IPS-20b (cell line): ENCODE data around the gene COMMD7.

Experiments used
- H3K27ac ChIP-seq: one replicate; pipeline ENCODE4 v1.5.1; 2013; ENCODE audit warnings: low read length
- H3K27me3 ChIP-seq: 2 replicates; pipeline ENCODE4 v1.6.1; 2013; ENCODE audit warnings: mild to moderate bottlenecking, low read length, inconsistent platforms; ENCODE audit not compliant: insufficient read depth
- H3K36me3 ChIP-seq: 2 replicates; pipeline ENCODE4 v1.6.1; 2013; ENCODE audit warnings: low read depth, mild to moderate bottlenecking, inconsistent platforms, low read length, moderate library complexity; ENCODE audit not compliant: insufficient read depth
- H3K4me1 ChIP-seq: 2 replicates; pipeline ENCODE4 v1.6.1; 2013; ENCODE audit warnings: mild to moderate bottlenecking, control low read depth, inconsistent platforms, low read length, moderate library complexity; ENCODE audit not compliant: insufficient read depth
- H3K4me3 ChIP-seq: 2 replicates; pipeline ENCODE4 v1.5.1; 2013; ENCODE audit warnings: mild to moderate bottlenecking, low read length, inconsistent platforms
- H3K9ac ChIP-seq: 2 replicates; pipeline ENCODE4 v1.6.1; 2013; ENCODE audit warnings: low read depth, mild to moderate bottlenecking, inconsistent platforms, low read length, moderate library complexity
- H3K9me3 ChIP-seq: 2 replicates; pipeline ENCODE4 v1.6.1; 2013; ENCODE audit warnings: mild to moderate bottlenecking, low read depth, low read length, inconsistent platforms; ENCODE audit not compliant: insufficient read depth

The COMMD7 gene

DNA sequence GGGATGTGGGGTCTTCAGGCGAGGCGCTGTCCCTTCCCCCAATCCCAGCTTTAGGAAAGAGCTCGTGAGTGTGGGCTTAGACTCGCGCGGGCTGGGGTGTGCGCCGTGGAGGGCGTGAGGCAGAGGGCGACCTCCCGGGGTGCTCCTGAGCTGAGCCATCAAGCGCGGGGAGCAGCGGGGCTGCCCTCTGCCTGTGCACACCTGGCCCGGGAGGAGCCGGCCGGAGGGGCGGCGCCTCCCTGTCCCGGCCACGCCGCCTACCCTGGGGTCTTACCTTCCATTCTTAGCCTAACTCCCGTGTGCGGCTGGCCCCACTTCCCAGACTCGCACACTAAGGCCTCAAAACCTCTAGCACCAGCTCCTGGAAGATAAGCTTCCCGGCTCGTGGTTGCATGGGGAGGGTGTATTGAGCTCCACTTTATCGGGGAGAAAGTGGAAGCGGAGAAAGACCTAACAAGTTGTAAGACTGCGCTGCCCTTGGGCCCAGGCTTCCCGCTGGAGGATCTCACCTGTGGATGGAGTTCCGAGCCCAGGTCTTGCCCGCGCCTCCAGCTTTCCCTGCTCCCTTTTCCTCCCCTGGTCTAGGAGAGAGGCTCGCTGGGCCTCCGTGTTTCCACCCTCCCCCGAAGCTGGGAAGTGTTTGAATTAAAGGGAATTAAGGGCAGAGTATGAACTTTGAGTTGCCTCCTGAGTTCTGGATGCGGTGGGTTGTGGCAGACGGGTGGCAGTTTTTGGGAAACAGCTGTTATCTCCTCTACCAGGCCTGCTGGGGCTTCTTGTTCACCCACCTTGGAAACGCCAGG, 20.1 kb upstream of the COMMD7 start:
- H3K9me3 ChIP-seq = no peaks in the 10 kb centered on the region
- peak overlapping the region; percentile 19 for H3K27ac ChIP-seq
- peaks cover 33% of the 10 kb centered on the region for H3K4me1 ChIP-seq
- H3K27me3 ChIP-seq = no peaks in the 10 kb centered on the region
- peak overlapping the region; percentile 89 for H3K4me3 ChIP-seq
- peak overlapping the region; percentile 88 for H3K9ac ChIP-seq
- H3K36me3 ChIP-seq = peaks cover 47% of the 10 kb centered on the region

DNA sequence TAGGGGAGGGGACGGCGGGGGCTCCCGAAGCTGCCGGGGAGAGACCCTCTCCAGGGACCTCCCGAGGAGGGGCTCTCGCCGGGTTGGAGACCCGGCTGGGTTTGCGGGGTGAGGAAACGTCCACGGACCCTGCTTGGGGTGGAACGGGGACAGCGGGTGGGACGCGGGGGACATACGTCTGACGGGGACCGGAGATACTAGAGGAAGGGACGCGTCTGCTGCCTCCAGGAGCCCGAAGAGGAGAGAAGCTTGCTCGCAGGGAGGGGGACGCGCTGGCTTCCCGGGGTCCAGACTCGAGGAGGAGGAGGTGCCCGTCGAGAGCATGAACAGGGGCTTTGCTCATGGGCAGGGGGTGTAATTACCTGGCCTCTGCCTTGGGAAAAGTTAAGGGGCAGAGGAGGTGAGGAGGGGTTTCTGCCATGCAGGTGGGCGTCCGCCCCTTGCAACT, 19.5 kb upstream of the COMMD7 start:
- no peaks in the 10 kb centered on the region for H3K9me3 ChIP-seq
- peak overlapping the region; percentile 19 for H3K27ac ChIP-seq
- peaks cover 32% of the 10 kb centered on the region for H3K4me1 ChIP-seq

GRCh38 chr20:32761831-32762753, 18.8 kb upstream of the COMMD7 start, which contains the start of gene DNMT3B:
Gene DNMT3B (plus strand): TSS chr20:32762385. CDS start chr20:32780324, 17,939 bp downstream.
- H3K27me3 ChIP-seq = no peaks in the 10 kb centered on the region
- H3K4me3 ChIP-seq = peak within 1 kb of the TSS; percentile 89
- H3K9me3 ChIP-seq = no peaks in the 10 kb centered on the region
- H3K36me3 ChIP-seq = peaks cover 34% of the 10 kb centered on the region
- peaks cover 27% of the 10 kb centered on the region for H3K4me1 ChIP-seq
- H3K27ac ChIP-seq = peak within 1 kb of the TSS; percentile 19
- peak within 1 kb of the TSS; percentile 88 for H3K9ac ChIP-seq

More for the DNA sequence above, 19.5 kb upstream of the COMMD7 start:
- Histone ChIP-seq H3K4me3 (peak overlapping the region; percentile 89), H3K36me3 (peaks cover 40% of the 10 kb centered on the region), H3K27me3 (no peaks in the 10 kb centered on the region), H3K9ac (peak overlapping the region; percentile 88)

GRCh38 chr20:32761417-32761830, 18.2 kb upstream of the COMMD7 start:
- H3K27ac ChIP-seq = peak overlapping the region; percentile 4
- peaks cover 25% of the 10 kb centered on the region for H3K4me1 ChIP-seq
- peaks cover 27% of the 10 kb centered on the region for H3K36me3 ChIP-seq
- H3K4me3 ChIP-seq = peak overlapping the region; percentile 64
- H3K9me3 ChIP-seq = no peaks in the 10 kb centered on the region
- peak overlapping the region; percentile 69; the same call in 1 of the 2 replicates for H3K9ac ChIP-seq
- H3K27me3 ChIP-seq = no peaks in the 10 kb centered on the region

GRCh38 chr20:32756156-32756555, 12.9 kb upstream of the COMMD7 start:
- H3K36me3 ChIP-seq = no peaks in the 10 kb centered on the region
- no peak overlapping the region for H3K27ac ChIP-seq
- peaks cover 40% of the 10 kb centered on the region for H3K4me1 ChIP-seq
- peak overlapping the region; percentile 34; the same call in 1 of the 2 replicates for H3K9ac ChIP-seq
- H3K9me3 ChIP-seq = no peaks in the 10 kb centered on the region
- H3K4me3 ChIP-seq = no peak overlapping the region
- H3K27me3 ChIP-seq = no peaks in the 10 kb centered on the region

GRCh38 chr20:32753731-32754130, 10.5 kb upstream of the COMMD7 start:
- Histone ChIP-seq H3K9me3 (no peaks in the 10 kb centered on the region), H3K4me3 (no peak overlapping the region), H3K4me1 (peaks cover 50% of the 10 kb centered on the region), H3K36me3 (no peaks in the 10 kb centered on the region), H3K9ac (peak overlapping the region; percentile 8; the same call in 1 of the 2 replicates), H3K27ac (no peak overlapping the region), H3K27me3 (no peaks in the 10 kb centered on the region)

GRCh38 chr20:32752458-32753250, 9.4 kb upstream of the COMMD7 start:
- Histone ChIP-seq H3K9ac (peak overlapping the region; percentile 40; the same call in 1 of the 2 replicates), H3K4me3 (no peak overlapping the region), H3K9me3 (no peaks in the 10 kb centered on the region), H3K27ac (peak overlapping the region; percentile 26), H3K36me3 (no peaks in the 10 kb centered on the region), H3K4me1 (peaks cover 50% of the 10 kb centered on the region), H3K27me3 (no peaks in the 10 kb centered on the region)

- Histone ChIP-seq H3K4me3 (peak overlapping the region; percentile 44), H3K4me1 (peaks cover 50% of the 10 kb centered on the region)
These were observed 8.6 kb upstream of the COMMD7 start for GRCh38 chr20:32751702-32752457.

DNA sequence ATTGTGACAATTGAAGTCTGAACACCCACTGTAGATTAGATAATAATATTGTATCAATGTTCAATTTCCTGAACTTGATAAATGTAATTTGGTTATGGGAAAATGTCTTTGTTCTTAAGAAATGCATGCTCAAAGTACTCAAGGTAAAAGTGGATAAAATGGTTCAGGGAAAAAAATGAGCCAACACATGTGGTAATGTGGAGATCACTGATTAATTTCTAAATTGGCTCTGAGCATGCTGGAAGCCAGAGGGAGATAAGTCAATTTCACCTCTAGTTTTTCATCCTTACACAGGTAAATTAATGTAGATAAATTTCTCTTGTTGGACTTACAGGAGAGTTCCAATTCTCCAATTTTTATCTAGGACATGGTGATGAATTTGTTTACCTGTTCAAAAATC, 8.0 kb upstream of the COMMD7 start:
- Histone ChIP-seq H3K9me3 (no peaks in the 10 kb centered on the region), H3K9ac (peak overlapping the region; percentile 82), H3K36me3 (no peaks in the 10 kb centered on the region), H3K4me1 (peaks cover 46% of the 10 kb centered on the region), H3K27me3 (no peaks in the 10 kb centered on the region), H3K4me3 (peak overlapping the region; percentile 44), H3K27ac (peak overlapping the region; percentile 81)

More at GRCh38 chr20:32751702-32752457, 8.6 kb upstream of the COMMD7 start:
- Histone ChIP-seq H3K27me3 (no peaks in the 10 kb centered on the region), H3K9me3 (no peaks in the 10 kb centered on the region), H3K9ac (peak overlapping the region; percentile 82), H3K36me3 (no peaks in the 10 kb centered on the region), H3K27ac (peak overlapping the region; percentile 81)

DNA sequence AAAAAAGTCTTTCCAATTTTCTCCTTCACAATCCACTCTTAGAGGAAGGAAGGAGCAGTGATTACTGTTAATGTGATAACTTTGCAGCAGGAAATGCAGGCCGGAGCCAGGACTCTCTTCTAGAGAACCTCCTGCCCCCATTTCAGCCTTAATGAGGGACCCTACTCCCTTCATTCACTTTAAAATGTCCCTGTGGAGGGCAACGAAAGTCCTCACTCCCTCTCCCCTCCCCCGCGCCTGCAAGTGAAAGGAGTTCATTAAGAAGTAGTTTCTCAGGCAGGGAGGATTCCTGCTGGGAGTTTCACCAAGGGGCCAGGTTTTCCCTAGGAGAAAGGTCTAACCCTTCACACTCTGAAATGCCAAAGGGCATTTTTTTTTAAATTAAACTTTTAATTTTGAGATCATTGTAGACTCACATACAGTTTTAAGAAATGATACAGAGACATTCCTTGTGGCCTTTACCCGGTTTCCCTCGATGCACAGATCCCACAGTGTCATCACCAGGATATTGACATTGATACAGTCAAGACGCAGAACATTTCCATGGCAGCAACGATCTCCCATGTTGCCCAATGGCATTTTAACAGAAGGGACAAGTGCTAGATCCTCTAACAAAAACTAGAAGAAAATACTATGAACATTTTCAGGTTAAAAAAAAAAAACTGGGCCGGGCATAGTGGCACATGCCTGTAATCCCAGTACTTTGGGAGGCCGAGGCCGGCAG, 6.8 kb upstream of the COMMD7 start:
- H3K27ac ChIP-seq = peak overlapping the region; percentile 62
- peaks cover 43% of the 10 kb centered on the region for H3K4me1 ChIP-seq
- H3K4me3 ChIP-seq = peak overlapping the region; percentile 61
- no peaks in the 10 kb centered on the region for H3K36me3 ChIP-seq
- H3K9ac ChIP-seq = peak overlapping the region; percentile 82; the same call in 1 of the 2 replicates
- H3K9me3 ChIP-seq = no peaks in the 10 kb centered on the region
- no peaks in the 10 kb centered on the region for H3K27me3 ChIP-seq
